ENCODE measurements around the gene RHCG.

Gene RHCG

DNA sequence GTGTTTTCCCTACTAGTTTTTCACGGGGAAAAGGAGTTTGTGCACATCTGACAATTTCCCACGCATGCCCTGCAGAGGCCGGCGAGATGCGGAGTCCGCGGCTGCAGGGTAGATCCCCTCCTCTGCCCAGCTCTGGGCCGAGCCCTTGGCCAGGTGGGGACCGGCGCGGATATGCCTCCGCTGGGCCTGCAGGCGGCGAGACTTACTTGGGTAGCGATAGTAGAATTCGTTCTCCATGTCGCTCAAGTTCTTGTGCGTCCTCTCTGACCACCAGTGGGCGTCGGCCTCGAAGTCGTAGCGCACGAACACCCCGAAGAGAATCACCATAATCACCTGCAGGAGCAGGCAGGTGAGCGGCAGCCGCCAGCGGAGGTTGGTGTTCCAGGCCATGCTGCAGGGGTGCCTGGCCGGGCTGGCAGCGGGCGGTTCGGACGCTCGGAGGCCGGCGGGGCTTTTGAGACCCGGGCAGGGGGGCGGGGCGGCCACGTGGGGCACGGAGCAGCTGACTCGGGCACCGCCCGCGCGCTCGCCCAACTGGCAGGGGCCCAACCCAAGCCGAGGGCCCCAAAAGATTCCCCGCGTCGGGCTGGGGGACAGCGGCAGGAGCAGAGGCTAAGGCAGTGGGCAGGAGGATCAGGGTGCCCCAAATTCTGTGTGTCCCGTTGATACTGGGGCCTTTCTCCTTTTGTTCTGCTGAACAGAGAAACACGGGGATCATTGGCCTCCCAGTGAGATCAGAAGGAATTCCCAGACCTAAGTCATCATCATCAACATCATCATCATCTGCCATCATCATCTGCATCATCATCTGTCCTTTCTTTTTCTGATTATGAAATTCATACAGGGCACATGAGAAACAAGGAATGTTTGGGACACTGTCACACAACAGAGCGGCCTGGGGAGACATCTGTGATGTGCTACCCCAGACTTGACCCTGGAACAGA is at the start of gene RHCG:
Gene RHCG, minus strand, starts transcription at position 429 of the 944 bp plus-strand sequence. Its CDS starts 39 bp downstream, at position 390.
- DNase-seq, result no peak

DNA sequence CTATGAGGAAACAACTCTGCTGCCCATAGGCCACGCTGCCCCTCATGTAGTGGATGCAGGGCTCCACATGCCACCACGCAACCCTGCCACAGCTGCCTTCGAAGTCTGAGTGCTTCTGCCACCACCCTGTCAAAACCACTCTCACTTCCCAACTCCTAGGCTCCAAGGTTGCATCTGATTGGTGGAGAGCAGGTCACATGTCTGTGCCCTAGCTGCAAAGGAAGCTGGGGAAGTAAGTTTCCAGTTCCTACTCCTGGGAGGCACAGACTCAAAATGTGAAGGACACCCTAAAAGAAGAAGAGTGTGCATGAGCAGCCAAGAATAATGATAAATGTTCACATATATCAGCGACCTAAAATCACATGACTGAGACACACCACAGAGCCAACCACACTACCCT is 47.0 kb upstream of the RHCG start:
- DNase-seq, result no peak

DNA sequence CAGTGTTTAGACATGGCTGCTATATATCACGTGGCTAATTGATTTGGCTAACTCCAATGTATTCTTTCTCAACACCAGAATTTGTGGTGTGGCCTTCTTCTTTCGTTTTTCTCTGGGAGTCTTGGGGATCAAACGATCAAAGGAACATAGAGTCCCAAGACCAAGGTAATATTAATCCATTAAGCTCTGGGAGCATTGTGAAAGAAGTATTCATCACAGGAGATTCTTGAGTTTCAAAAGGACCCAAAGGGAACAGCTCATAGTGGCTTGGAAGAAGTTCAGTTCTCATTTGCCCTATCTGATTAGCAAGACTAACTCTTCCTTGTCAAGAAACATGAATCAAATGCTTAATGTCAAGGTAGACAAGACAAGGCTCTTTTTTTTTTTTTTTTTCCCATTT is 46.0 kb upstream of the RHCG start:
- no peak for DNase-seq

DNA sequence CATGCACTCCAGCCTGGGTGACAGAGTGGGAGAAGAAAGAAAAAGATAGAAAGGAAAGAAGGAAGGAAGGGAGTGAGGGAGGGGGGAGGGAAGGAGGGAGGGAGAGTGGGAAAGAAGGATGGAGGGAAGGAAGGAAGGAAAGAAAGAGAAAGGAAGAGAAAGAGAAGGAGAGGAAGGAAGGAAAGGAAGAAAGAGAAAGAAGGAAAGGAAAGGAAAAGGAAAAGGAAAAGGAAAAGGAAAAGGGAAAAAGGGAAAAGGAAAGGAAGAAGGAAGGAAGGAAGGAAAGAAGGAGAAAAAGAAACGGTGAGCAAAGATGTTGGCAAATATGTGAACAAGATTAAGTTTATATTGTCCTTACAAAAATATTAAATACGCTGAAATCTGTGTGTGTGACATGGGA is 42.6 kb upstream of the RHCG start:
- no peak for DNase-seq

DNA sequence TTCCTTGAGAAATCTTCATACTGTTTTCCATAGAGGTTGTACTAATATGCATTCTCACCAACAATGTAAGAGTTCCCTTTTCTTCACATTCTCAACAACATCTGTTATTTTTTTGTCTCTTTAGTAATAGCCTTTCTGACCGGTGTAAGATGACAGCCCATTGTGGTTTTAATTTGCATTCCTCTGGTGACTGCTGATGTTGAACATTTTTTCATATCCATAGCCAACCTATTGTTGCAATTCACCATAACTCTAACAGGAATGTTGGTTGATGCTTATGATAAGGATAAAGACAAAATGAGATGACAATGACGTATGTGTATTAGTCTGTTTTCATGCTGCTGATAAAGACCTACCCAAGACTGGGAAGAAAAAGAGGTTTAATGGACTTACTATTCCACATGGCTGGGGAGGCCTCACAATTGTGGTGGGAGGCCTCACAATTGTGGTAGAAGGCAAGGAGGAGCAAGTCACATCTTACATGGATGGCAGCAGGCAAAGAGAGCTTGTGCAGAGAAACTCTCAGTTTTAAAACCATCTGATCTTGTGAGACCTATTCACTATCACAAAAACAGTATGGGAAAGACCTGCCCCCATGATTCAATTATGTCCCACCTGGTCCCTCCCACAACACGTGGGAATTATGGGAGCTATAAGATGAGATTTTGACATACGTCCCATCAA is 37.6 kb upstream of the RHCG start:
- no peak for DNase-seq

DNA sequence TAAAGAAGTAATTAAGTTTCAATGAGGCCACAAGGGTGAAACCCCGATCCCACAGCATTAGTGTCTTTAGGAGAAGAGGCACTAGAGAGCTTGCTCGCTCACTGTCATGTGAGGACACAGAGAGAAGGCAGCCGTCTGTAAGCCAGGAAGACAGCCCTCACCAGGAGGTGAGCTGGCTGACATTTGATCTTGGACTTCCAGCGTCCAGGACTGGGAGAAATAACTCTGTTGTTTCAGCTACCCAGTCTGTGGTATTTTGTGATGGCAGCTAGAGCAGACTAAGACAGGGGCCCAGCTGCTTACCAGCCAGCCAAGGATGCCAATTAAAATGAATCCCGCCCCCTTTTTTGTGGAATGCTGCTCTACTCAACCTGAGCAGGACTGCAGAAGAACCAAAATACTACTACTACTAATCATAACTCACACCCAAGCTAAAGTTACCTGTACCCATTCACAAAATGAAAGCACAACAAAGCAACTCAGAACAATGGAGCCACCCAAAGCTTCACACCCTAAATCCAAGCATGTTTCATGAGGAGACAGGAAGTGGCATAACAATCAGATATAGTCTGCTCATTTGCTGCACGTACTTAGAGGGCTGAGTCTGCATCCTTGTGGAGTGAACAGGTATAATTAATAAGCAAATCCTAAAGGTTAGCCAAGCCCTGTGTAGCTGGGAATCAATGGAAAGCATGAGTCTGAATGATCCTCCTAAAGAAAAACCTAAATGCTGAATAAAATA is 35.6 kb upstream of the RHCG start:
- no peak for DNase-seq

DNA sequence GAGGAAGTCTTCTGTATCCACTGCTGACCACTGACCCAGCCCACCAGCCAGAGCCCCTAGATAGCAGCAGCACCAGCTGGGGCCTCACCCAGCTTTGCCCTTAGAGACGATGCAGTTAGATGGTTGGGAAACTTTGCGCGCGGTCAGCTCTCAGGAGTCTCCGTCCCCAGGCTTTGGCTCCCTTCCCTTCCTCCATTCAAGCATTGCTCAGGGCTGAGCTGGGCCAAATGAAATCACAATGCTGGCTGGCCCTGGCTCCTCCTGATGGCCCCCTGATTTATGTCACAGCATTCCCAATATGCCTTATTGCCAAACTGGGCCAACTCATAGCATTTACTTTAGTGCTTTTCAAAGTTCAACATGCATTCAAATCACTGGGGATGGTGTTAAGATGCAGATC is 34.6 kb upstream of the RHCG start:
- DNase-seq, result no peak

DNA sequence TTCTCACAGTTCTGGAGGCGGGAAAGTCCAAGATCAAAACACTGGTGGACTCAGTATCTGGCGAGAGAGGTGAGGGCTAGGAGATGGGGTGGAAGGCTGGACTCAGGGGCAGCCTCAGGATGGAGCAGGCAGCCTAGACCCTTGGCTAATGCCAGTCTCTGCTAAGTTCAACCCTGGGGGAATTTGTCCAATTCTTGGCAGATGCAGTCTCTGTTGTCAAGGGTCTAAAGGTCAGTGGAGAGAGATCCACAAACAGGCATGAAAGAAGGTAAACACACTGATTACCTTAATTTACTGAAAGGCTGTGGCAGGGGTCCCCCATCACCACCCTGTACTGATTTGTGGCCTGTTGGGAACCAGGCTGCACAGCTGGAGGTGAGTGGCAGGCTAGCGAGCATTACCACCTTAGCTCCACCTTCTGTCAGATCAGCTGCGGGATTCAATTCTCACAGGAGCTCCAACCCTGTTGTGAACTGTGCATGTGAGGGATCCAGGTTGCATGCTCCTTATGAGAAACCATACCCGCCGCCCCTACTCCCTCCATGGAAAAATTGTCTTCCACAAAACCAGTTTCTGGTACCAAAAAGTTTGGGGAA is 32.5 kb upstream of the RHCG start:
- DNase-seq, result no peak

DNA sequence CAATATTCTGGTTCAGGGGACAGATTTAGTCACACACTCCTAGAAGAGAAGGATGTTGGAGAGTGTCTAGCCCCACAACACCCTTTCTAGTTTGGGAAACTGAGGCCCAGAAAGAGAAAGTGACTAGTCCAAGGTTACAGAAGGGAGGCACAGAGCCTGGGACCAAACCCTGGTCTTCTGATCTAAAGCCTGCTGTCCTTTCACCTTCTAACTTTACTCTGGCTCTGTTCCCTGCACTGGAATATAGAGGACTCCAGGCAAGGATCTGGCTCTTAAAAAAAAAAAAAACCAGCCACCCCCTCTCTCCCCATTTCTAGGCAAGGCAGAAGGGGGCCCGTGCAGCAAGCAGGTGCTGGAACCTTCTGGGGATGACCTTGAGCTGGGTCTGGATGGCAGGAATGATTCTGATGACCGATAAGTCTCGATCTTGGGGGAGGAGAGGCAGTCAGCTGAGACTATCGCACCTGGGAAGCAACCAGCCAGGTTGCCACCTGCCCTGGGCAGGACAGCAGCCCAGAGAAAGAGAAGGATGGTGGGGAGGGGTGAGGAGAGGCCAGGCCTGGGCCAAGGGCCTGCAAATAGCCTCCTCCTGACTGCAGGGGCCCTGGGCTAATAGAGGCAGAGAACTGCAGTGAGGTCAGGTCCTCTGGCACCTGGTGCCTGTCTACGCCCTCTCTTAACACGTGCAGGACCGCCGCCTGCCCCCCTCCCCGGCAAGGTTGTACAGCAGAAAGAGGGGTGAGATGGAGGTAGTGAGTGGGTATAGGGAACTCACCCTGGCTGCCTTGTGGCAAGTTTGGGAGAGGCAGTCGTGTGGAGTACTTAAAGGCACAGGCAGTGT is 30.4 kb upstream of the RHCG start:
- no peak for DNase-seq

DNA sequence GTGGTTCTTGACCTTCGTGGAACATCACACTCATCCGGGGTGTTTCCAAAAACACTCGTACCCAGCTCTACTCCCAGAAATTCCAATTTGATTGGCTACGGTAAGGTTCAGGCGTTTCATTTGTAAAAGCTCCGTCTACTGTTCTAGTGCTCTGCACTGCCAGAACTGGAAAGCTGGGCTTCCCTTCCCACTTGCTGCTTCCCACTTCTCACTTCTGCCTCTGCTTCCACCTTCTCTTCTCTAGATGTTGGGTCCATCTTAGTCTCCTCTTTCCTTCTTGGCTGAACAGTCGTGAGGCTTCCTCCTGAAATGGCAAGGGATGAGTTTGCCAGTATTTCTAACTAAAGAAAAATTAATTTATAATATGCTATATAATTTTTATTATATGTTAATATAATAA is 29.8 kb upstream of the RHCG start:
- DNase-seq, result no peak

DNA sequence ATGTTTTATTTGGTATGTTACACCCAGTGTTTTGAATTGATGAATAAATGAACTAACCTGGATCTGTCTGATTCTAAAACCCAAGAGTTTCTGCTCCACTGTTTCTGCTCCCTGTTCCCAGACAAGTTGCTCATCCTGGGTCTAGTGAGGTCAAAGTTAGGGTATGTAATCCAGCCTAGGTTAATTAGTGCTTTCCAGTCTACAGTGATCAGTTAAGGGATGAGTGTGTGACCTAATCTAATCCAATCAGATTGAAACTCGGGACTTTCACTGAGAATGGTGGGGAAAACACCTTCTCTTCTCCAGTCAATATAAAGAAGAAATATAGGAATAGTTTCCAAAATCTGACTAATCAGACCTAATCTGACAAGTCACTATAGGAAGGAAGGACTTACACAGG is 27.8 kb upstream of the RHCG start:
- no peak for DNase-seq

DNA sequence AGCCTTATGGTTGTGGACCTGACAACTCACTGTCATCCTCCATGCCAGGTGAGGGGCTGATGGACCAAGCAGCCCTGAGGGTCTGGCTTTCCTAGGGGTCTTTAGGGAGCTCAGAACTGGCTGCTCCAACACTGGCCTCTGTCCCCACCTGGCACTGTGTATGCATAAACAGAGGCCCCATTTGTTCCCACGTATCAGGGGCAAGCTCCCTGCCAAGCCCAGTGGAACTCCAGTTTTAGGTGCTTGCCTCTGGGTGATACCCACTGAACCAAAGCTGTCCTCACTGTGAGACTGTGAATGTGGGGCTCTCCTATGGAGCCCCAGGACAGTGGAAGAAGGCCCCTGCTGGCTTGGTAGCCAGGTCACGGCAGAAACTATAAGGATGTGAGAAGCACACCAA is 26.7 kb upstream of the RHCG start:
- no peak for DNase-seq

DNA sequence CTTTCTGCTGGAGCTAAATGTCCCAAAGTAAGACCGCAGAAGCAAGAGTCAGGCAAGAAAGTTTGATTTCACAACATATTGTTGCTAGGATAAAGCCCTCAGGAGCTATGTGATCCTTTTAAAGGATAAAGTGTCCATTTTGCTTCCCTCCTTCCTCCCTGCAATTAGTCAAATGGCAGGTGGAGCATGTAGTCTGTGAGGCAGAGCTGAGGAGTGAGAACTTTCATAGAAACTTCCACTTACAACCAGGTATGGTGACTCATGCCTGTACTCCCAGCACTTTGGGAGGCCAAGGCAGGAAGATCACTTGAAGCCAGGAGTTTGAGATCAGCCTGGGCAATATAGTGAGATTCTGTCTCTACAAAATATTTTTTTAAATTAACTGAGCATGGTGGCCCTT is 25.2 kb upstream of the RHCG start:
- DNase-seq, result no peak

DNA sequence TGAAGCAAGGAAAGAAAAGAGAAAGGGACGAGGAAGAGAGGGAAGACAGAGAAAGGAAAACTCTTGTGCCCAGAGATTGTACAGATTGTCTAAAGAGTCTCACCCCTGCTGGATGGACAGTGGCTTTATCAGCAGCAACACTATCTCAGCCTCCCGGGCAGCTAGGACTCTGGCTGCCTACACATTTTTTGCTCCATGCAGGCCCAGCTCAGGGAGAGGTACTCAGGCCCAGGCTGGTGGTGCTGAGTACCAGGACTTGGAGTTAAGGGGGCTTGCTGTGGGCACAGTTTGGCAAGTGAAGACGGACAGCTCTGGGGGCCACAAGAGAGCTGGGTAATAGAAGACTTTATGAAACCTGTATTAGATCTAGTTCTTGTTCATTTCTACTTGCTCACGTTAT is 19.1 kb upstream of the RHCG start:
- no peak for DNase-seq

DNA sequence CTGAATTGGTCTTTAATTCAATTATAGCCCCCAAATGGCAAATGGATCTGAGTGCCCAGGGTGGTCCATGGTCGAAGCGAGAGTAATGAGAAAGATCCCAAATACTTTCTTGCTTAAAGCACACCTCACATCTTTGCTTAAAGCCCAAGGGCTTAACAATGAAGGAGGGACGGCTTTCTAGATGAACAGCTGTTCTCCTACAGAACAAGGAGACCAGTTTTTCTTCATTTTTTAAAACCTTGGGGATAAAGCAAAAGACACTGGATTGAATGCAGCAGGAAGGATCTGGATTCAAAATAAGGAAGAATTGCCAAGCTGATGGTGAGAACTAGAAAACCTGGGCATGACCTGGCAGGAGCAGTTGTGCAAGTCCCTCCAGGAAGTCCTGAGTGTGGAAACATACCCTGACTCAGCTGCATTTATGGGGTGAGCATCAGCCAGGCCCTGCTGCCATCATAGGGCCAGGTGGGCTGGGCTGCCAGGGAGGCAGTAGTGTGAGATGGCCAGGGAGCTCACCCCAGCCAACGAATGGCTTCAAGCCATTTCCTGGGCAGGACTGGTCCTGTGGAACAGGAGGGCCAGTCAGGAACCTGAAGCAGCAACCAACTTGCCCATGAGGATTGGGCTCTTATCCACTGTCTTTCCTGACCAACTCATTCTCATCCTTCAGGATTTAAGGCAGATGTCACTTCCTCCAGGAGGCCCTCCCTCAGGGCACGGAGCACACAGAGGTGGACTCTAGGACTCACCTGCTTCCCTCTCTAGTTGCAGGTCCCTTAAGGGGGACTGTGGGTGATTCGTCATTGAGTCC is 18.4 kb upstream of the RHCG start:
- no peak for DNase-seq

DNA sequence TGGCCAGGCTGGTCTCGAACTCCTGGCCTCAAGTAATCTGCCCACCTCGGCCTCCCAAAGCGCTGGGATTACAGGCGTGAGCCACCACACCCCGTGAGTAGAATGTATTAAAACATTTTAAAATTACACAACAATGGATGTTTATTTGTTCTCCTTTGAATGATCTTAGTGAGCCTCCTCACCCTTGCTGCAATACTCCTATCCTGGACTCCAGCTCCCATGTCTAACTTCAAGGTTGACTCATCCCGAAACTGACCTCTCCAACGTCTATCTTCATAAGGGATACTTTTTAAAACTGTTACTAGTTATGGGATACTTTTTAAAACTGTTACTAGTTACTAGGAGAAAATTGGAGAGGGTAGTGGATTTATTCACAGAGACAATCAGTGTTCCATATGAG is 17.8 kb upstream of the RHCG start:
- no peak for DNase-seq

DNA sequence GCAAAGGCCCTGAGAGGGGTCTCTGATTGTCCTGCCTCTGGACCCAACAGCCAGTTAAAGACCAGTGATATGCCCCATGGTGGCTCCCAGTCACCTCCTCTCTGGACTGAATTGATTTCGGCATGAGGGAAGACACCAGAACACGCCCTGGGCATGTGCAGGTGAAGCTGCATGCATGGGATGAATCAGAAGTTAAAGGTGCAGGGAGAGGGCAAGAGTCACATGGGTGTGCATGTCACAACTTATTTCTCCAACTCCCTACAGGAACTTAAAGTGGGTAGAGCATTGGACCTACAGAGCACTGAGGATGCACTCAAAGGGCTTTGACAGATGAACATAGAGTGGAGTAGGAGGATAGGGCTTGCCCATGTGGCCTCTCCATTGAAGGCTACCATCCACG is 16.9 kb upstream of the RHCG start:
- no peak for DNase-seq

DNA sequence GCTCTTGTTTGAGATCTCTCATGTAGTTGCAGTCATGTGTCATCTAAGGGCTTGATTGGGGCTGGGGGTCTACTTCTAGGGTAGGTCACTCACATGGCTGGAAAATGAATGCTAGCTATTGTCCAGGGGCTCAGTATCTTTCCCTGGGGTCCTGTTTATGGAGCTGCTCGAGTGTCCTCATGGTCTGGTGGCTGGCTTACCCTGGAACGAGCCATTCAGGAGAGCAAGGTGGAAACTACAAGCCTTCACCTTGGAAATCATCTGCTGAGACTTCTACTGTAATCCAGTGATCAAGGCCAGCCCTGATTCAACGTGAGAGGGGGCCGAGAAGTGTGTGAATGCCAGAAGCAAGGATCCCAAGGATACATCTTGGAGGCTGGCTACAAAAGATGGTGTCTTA is 16.2 kb upstream of the RHCG start:
- DNase-seq, result no peak

DNA sequence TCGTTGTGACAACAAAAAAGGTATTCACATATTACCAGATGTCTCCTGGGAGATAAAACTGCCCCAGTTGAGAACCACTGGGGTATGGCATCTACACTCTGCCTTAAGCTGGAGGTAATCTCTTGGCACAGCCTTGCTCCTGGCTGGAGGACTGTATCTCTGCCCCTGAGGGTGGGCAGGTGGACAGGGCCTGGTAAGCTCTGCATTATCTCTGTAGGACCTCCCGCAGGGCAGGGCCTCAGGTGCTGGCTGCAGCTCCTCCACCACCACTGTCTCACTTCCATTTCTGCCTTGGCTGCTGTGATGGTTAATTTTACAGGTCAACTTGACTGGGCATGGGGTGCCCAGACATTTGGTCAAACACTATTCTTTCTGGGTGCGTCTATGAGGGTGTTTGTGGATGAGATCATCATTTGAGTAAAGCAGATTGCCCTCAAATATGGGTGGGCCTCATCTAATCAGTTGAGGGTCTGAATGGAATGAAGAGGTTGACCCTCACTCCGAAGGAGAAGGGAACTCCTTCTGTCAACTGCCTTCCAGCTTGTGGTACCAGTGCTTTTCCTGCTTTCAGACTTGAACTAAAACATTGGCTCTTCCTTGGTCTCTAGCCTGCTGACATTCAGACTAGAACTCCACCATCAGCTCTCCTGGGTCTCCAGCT is 9.8 kb upstream of the RHCG start:
- DNase-seq, result no peak

DNA sequence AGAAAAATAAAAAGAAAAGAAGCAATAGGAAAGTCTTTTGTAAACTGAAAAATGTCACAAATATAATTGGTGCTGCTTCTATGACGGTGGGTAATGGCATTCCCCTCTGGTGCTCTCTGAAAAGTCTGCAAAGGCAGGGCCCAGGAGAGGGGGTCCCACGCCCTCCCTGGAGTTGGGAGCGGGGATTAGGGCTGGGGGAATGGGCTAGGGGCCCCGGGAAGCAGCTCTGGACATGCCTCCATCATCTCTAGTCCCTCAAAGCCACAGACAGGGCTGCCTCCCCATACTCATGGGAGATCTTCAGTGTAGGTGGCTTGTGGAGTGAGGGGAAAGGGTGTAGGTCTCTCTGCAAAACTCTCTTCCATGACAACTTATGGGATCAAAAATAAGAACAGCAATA is 7.8 kb upstream of the RHCG start:
- no peak for DNase-seq

Measured in NCI-H1436 treated with DMSO at 0.1 percent for 48 hours (cell line).